GM21423 (cell line): Measurements from ENCODE around the gene TNFRSF6B.

ENCODE experiments used
- ATAC-seq: cut with Tn5 transposase; IDR thresholded peaks from one replicate; pipeline ENCODE4 v1.9.1; 2021; ENCODE audit warnings: mild to moderate bottlenecking, moderate library complexity; ENCODE audit not compliant: unreplicated experiment

TNFRSF6B gene

DNA sequence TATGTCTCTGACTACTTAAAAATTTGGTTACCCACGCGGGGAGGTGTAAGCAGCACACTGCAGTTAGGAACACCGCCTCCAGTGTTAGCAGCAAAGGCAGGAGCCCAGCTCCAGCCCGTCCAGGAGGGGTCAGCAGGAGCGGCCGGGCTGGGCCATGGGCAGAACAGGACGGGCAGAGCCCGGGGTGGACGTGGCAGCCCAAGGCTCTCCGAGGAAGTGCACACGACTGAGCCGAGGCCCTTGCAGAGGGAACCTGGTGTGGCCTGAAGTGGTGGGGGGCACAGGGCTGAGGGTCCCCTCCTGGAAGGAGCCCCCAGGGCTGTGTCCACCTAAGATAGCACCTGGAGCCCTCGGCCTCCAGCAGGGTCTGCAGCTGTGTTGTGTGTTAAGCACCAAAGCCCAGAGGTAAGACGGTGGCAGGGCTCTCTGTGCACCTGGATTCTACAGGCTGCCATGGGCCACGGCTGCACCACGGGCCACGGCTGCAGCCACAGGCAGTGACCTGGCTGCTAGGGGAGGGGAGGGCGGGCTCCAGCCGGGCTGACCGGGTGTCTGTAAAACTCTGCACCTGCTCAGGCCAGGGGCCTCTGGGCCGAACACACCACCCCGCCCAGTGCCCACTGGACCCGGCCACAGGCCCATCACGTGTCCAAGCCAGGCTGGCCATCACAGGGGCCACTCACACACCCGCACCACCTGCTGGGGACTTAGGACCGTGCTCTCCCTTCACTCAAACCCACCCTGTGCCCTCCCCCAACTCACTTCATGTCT, 49.7 kb downstream of the TNFRSF6B start:
- ATAC-seq: no peak

DNA sequence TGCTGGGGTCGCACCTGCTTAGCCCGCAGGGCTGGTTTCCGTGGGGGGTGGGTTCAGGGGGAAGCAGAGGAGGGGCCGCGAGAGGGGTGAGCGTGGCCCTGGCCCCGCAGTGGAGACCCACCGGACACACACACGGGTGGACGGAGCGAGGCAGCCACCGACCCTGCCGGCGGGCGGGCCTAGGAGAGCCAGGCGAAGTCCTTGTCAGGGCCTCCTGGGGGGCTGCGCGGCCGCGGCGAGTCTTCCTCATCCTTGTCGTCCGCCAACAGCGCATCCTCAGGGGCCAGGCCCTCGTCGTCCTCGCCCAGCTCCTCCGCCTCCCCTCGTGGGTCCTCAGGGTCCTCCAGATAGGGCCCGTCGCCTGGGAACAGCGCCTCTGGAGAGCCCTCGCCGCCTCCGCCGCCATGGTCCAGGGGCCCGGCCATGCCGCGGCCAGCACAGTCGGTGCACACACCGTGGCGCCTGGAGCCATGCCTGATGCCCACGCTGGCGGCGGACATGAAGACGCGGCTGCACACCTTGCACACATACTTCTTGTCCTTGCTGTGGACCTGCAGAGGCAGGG, 50.4 kb downstream of the TNFRSF6B start:
- no peak for ATAC-seq

DNA sequence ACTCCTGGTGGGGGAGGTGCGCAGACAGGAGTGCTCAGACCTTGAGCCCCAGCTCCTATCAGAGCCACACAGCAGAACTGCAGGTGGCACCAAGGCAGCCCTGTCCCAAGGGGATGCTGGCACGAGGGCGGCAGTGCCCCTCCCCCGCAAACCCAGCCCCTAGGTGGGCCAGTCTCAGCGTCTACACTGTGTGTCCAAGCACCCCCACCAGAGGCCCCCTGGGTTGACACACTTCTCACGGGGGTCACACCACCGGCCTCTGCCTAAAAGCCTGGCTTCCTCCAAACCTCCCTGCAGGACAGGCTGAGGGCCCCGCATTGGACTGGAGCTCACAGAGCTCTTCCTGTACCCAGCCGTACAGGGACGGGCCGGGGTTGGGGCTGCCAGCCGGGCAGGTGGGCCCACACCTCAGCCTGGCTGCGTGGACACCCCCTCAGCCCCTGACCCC, 51.2 kb downstream of the TNFRSF6B start:
- no peak for ATAC-seq
